GM19240 (cell line): ENCODE measurements around the gene NUP188.
"Not testable (repeated sequence)": the region's sequence is repeated elsewhere in the genome, so short reads cannot be mapped to it uniquely, and the experiment has no call there.

Experiments used
- DNase-seq: peaks from one replicate; pipeline ENCODE4 v3.0.0; 2011; ENCODE audit warnings: low spot score; ENCODE audit not compliant: insufficient read length

The NUP188 gene

GRCh38 chr9:129026442-129027223 lies 79.1 kb downstream of the NUP188 start:
- DNase-seq: no peak

- no peak for DNase-seq
Observed at GRCh38 chr9:129027224-129027684, 79.8 kb downstream of the NUP188 start.

- DNase-seq: peak; percentile 40
Observed at GRCh38 chr9:129027685-129028191, 80.2 kb downstream of the NUP188 start.

GRCh38 chr9:129028192-129028966 lies 80.9 kb downstream of the NUP188 start, which contains the start of gene SH3GLB2:
Gene SH3GLB2 (minus strand): TSS chr9:129028331. CDS start chr9:129028154, 177 bp downstream.
- DNase-seq: peak; percentile 94

- no peak for DNase-seq
Observed at GRCh38 chr9:129030191-129030590, 82.7 kb downstream of the NUP188 start.

GRCh38 chr9:129031514-129031913 lies 84.0 kb downstream of the NUP188 start:
- DNase-seq: no peak

- no peak for DNase-seq
Observed at GRCh38 chr9:129032541-129033159, 85.2 kb downstream of the NUP188 start.

- no peak for DNase-seq
Observed at GRCh38 chr9:129033216-129033615, 85.7 kb downstream of the NUP188 start.

- DNase-seq: not testable (repeated sequence)
Observed at GRCh38 chr9:129035838-129036237, 88.3 kb downstream of the NUP188 start.

- peak; percentile 98 for DNase-seq
Observed at GRCh38 chr9:129036241-129036922, 88.9 kb downstream of the NUP188 start, which contains the start of gene MIGA2. Gene MIGA2 (plus strand): TSS chr9:129036626. CDS start chr9:129040595, 3,969 bp downstream.

- no peak for DNase-seq
Observed at GRCh38 chr9:129036923-129037766, 89.6 kb downstream of the NUP188 start.

GRCh38 chr9:129037767-129038098 lies 90.2 kb downstream of the NUP188 start:
- no peak for DNase-seq

GRCh38 chr9:129038109-129038852 lies 90.8 kb downstream of the NUP188 start:
- no peak for DNase-seq

GRCh38 chr9:129040113-129040643 lies 92.7 kb downstream of the NUP188 start:
- DNase-seq: no peak

GRCh38 chr9:129042016-129042415 lies 94.5 kb downstream of the NUP188 start:
- no peak for DNase-seq

- no peak for DNase-seq
Observed at GRCh38 chr9:129052592-129052991, 105.1 kb downstream of the NUP188 start.

- DNase-seq: no peak
Observed at GRCh38 chr9:129053020-129053419, 105.5 kb downstream of the NUP188 start.

GRCh38 chr9:129054163-129054851 lies 106.8 kb downstream of the NUP188 start:
- no peak for DNase-seq
